GM12892 (cell line): ENCODE results near the gene EDC4.

Experiments
- POLR2A ChIP-seq: IDR thresholded peaks from 2 replicates; pipeline ENCODE4 v1.6.1; 2011; ENCODE audit warnings: low read depth, low read length, control low read depth
- POLR2AphosphoS5 ChIP-seq: IDR thresholded peaks from 2 replicates; pipeline ENCODE4 v1.6.1; 2011; ENCODE audit warnings: low read depth, low read length, control low read depth
- TAF1 ChIP-seq: IDR thresholded peaks from 2 replicates; pipeline ENCODE4 v1.6.1; 2011; ENCODE audit warnings: low read depth, mild to moderate bottlenecking, control low read depth, low read length, borderline replicate concordance

- TF ChIP-seq TAF1 = no peak
- no peak for TF ChIP-seq POLR2A
- no peak for TF ChIP-seq POLR2AphosphoS5
These were observed 9.9 kb upstream of the EDC4 start for GRCh38 chr16:67862623-67863583.
